BJ (cell line): ENCODE results near the gene SPG21. TPM values are rescaled to one million over a fixed set of nuclear protein-coding genes. Genes with fewer than 3 reads are reported as not detected.

Experiments used
- CTCF ChIA-PET: fragments of 350-600 bp; formaldehyde crosslinking; extraction: SDS; loops from one replicate; lab custom pipeline; 2021; ENCODE audit warnings: antibody characterized with exemption, inconsistent platforms; lab: Yijun Ruan, JAX
- POLR2A ChIA-PET: fragments of 300-600 bp; sonication (Branson Sonifier 250); formaldehyde crosslinking; extraction: SDS; loops from one replicate; lab custom pipeline; 2021; ENCODE audit warnings: antibody characterized with exemption; lab: Charles Lee
- DNase-seq: peaks from one replicate; pipeline ENCODE4 v3.0.0-alpha.2; 2011; ENCODE audit warnings: low read depth
- H3K27me3 ChIP-seq: 2 replicates; pipeline ENCODE4 v1.6.0; 2011; ENCODE audit warnings: low read length; ENCODE audit not compliant: control insufficient read depth, insufficient read depth
- H3K36me3 ChIP-seq: 2 replicates; pipeline ENCODE4 v1.5.1; 2011; ENCODE audit warnings: low read length; ENCODE audit not compliant: control insufficient read depth, insufficient read depth
- H3K4me3 ChIP-seq: 2 replicates; pipeline ENCODE4 v1.5.1; 2011; ENCODE audit warnings: low read depth, mild to moderate bottlenecking, control low read depth, low read length
- CTCF ChIP-seq: IDR thresholded peaks from 2 replicates; pipeline ENCODE4 v1.5.1; 2011; ENCODE audit warnings: low read depth, mild to moderate bottlenecking, control low read depth, inconsistent platforms, low read length, moderate library complexity; ENCODE audit not compliant: insufficient read depth
- polyA plus RNA-seq: library from polyadenylated mRNA; depleted of rRNA; stranded (reverse); fragments of >200 nt; gene quantifications from 2 replicates; pipeline ENCODE4 v1.2.3, GENCODE V29; 2011

Gene SPG21
- polyA plus RNA-seq, 1 experiment, result 54.7 TPM

- no peak for DNase-seq
- ChIA-PET POLR2A (no interaction called here), CTCF (no interaction called here)
- no peak for TF ChIP-seq CTCF
- Histone ChIP-seq H3K27me3 (no peaks in the 10 kb centered on the region), H3K4me3 (no peak overlapping the region), H3K36me3 (no peaks in the 10 kb centered on the region)
These were observed 64.1 kb downstream of the SPG21 start for GRCh38 chr15:64925335-64926330.

GRCh38 chr15:64923546-64923945 is 66.2 kb downstream of the SPG21 start:
- Histone ChIP-seq H3K27me3 (no peaks in the 10 kb centered on the region), H3K4me3 (no peak overlapping the region), H3K36me3 (no peaks in the 10 kb centered on the region)
- no peak for TF ChIP-seq CTCF
- ChIA-PET CTCF (no interaction called here), POLR2A (no interaction called here)
- DNase-seq, result no peak

DNA sequence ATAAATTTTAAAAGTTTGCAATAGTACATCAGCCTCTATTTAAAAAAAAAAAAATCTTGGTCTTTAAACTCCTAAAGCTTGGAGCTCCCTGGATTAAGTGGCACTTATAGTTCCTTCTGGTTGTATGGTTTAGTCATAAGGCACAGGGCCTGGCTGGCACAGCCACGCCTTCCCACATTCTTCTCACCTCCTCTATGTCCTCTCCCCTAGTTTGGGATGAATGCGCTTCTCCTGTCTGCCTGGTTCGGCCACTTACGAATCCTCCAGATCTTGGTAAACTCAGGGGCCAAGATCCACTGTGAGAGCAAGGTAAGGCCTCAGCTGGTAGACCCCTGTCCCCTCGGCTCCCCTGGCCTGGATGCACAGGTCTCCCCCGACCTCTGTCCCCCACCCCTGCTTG is 68.0 kb downstream of the SPG21 start:
- TF ChIP-seq CTCF, result no peak
- Histone ChIP-seq H3K4me3 (no peak overlapping the region), H3K36me3 (no peaks in the 10 kb centered on the region), H3K27me3 (no peaks in the 10 kb centered on the region)
- CTCF ChIA-PET, result interaction anchor here (0.6 to 1.2 kb wide), 3 partner anchors 16 to 1292 kb away, joined by 3 read pairs; no protein-coding TSS in a partner anchor
- POLR2A ChIA-PET, result no interaction called here
- no peak for DNase-seq

GRCh38 chr15:64919721-64920120 is 70.0 kb downstream of the SPG21 start:
- ChIA-PET CTCF (interaction anchor here (1.0 to 1.6 kb wide), 3 partner anchors 12 to 21 kb away, joined by 3 to 5 read pairs (median 3); no protein-coding TSS in a partner anchor), POLR2A (no interaction called here)
- DNase-seq, result no peak
- Histone ChIP-seq H3K27me3 (no peaks in the 10 kb centered on the region), H3K36me3 (no peaks in the 10 kb centered on the region), H3K4me3 (no peak overlapping the region)
- no peak for TF ChIP-seq CTCF

GRCh38 chr15:64917211-64917610 is 72.5 kb downstream of the SPG21 start:
- H3K36me3 ChIP-seq, result no peaks in the 10 kb centered on the region; the same call in 1 of the 2 replicates
- ChIA-PET CTCF (interaction anchor here (1.9 kb wide), 1 partner anchor 12 kb away, joined by 9 read pairs; no protein-coding TSS in a partner anchor), POLR2A (no interaction called here)
- no peak for TF ChIP-seq CTCF
- H3K27me3 ChIP-seq, result no peaks in the 10 kb centered on the region
- DNase-seq, result no peak
- no peak overlapping the region for H3K4me3 ChIP-seq
